Activated T-helper 2 cell treated with anti-CD3 and anti-CD28 coated beads, Interferon-gamma antibody, Interleukin-2, Interleukin-4, amounts not matched to agents 10 μg/mL and 5 μg/mL and 100 μg/mL, durations not matched to agents 14 hours and 24 hours and 36 hours (primary cell): ENCODE data around the gene ZNF500. TPM values are rescaled to one million over a fixed set of nuclear protein-coding genes. Genes with fewer than 3 reads are reported as not detected.

Experiments
- DNase-seq: peaks from one replicate; pipeline ENCODE4 v3.0.0; 2021; ENCODE audit warnings: low spot score
- H3K27ac Mint-ChIP-seq: one replicate; pipeline ENCODE4 v1.8.0; 2021; ENCODE audit warnings: mixed read lengths
- H3K27me3 Mint-ChIP-seq: one replicate; pipeline ENCODE4 v1.8.0; 2021; ENCODE audit warnings: low read depth, mixed read lengths
- H3K36me3 Mint-ChIP-seq: one replicate; pipeline ENCODE4 v1.8.0; 2021; ENCODE audit warnings: low read depth, mixed read lengths
- H3K4me1 Mint-ChIP-seq: one replicate; pipeline ENCODE4 v1.8.0; 2021; ENCODE audit warnings: low read depth, mixed read lengths
- H3K4me3 Mint-ChIP-seq: one replicate; pipeline ENCODE4 v1.8.0; 2021; ENCODE audit warnings: low read depth, mild to moderate bottlenecking, moderate library complexity, mixed read lengths
- H3K9me3 Mint-ChIP-seq: one replicate; pipeline ENCODE4 v1.8.0; 2021; ENCODE audit warnings: mixed read lengths
- intact Hi-C: fragments of 100-400 bp; cut with micrococcal nuclease; formaldehyde crosslinking; loops from one replicate; pipeline ENCODE4 v1.15.1; 2023
- total RNA-seq: library from RNA; stranded (reverse); gene quantifications from 2 replicates; pipeline ENCODE4 v1.2.3, GENCODE V29; 2022

Gene ZNF500
- 16.6 and 18.1 TPM in 2 replicates for total RNA-seq

- DNase-seq = peak; percentile 95
- intact Hi-C loops = loop anchor here (1.0 to 5.0 kb wide), 3 partner anchors 33 to 190 kb away; partner anchors contain the start of genes ANKS3, DNAAF8, ROGDI and SEC14L5
- H3K4me3 Mint-ChIP-seq = peak within 1 kb of the TSS; percentile 88
- no peaks in the 10 kb centered on the region for H3K27me3 Mint-ChIP-seq
- peak within 1 kb of the TSS; percentile 84 for H3K27ac Mint-ChIP-seq
- peaks cover 23% of the 10 kb centered on the region for H3K36me3 Mint-ChIP-seq
- H3K4me1 Mint-ChIP-seq = peaks cover 13% of the 10 kb centered on the region
- no peaks in the 10 kb centered on the region for H3K9me3 Mint-ChIP-seq
Observed at GRCh38 chr16:4766875-4767628, at the start of gene ZNF500. Gene ZNF500 (minus strand): TSS chr16:4767162. CDS start chr16:4765978, 1,184 bp downstream.

GRCh38 chr16:4814542-4815173 lies 47.7 kb upstream of the ZNF500 start:
- intact Hi-C loops = no loop called here
- Mint-ChIP-seq H3K36me3 (peaks cover 64% of the 10 kb centered on the region), H3K9me3 (no peaks in the 10 kb centered on the region), H3K27me3 (no peaks in the 10 kb centered on the region), H3K27ac (no peak overlapping the region), H3K4me3 (no peak overlapping the region), H3K4me1 (no peaks in the 10 kb centered on the region)
- no peak for DNase-seq

- intact Hi-C loops = no loop called here
- Mint-ChIP-seq H3K27ac (no peak overlapping the region), H3K4me3 (no peak overlapping the region), H3K9me3 (no peaks in the 10 kb centered on the region), H3K4me1 (no peaks in the 10 kb centered on the region), H3K36me3 (peaks cover 61% of the 10 kb centered on the region), H3K27me3 (no peaks in the 10 kb centered on the region)
- DNase-seq = no peak
Observed at GRCh38 chr16:4814046-4814445, 47.1 kb upstream of the ZNF500 start.

GRCh38 chr16:4813251-4814003 lies 46.5 kb upstream of the ZNF500 start:
- Mint-ChIP-seq H3K27ac (no peak overlapping the region), H3K36me3 (peaks cover 60% of the 10 kb centered on the region), H3K4me1 (no peaks in the 10 kb centered on the region)

GRCh38 chr16:4811773-4812172 lies 44.8 kb upstream of the ZNF500 start:
- intact Hi-C loops = no loop called here
- Mint-ChIP-seq H3K9me3 (no peaks in the 10 kb centered on the region), H3K4me1 (no peaks in the 10 kb centered on the region), H3K36me3 (peaks cover 57% of the 10 kb centered on the region), H3K27me3 (no peaks in the 10 kb centered on the region), H3K27ac (no peak overlapping the region), H3K4me3 (no peak overlapping the region)
- no peak for DNase-seq

More at GRCh38 chr16:4813251-4814003, 46.5 kb upstream of the ZNF500 start:
- Mint-ChIP-seq H3K4me3 (no peak overlapping the region), H3K9me3 (no peaks in the 10 kb centered on the region), H3K27me3 (no peaks in the 10 kb centered on the region)
- DNase-seq = no peak
- intact Hi-C loops = no loop called here

GRCh38 chr16:4811242-4811641 lies 44.3 kb upstream of the ZNF500 start:
- no peak overlapping the region for H3K27ac Mint-ChIP-seq
- H3K36me3 Mint-ChIP-seq = peaks cover 54% of the 10 kb centered on the region
- H3K9me3 Mint-ChIP-seq = no peaks in the 10 kb centered on the region
- DNase-seq = no peak
- intact Hi-C loops = no loop called here
- H3K4me1 Mint-ChIP-seq = no peaks in the 10 kb centered on the region
- no peak overlapping the region for H3K4me3 Mint-ChIP-seq
- H3K27me3 Mint-ChIP-seq = no peaks in the 10 kb centered on the region

DNA sequence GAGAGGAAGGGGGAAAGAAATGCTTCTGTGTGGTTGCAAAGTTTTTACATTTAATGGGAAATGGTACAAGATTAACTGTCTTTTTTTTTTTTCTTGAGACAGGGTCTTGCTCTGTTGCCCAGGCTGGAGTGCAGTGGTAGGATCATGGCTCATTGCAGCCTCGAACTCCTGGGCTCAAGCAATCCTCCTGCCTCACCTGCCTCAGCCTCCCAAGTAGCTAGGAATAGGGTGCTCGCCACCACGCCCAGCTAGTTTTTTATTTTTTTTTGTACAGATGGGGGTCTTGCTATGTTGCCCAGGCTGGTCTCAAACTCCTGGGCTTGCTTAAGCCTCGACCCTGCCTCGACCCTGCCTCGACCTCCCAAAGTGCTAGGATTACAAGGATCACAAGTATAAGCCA lies 39.3 kb upstream of the ZNF500 start:
- intact Hi-C loops = no loop called here
- peaks cover 36% of the 10 kb centered on the region for H3K36me3 Mint-ChIP-seq
- H3K27me3 Mint-ChIP-seq = no peaks in the 10 kb centered on the region

GRCh38 chr16:4805231-4805630 lies 38.3 kb upstream of the ZNF500 start:
- Mint-ChIP-seq H3K27me3 (no peaks in the 10 kb centered on the region), H3K4me3 (no peak overlapping the region), H3K36me3 (peaks cover 32% of the 10 kb centered on the region), H3K4me1 (peaks cover 5% of the 10 kb centered on the region), H3K27ac (no peak overlapping the region), H3K9me3 (no peaks in the 10 kb centered on the region)
- DNase-seq = no peak
- intact Hi-C loops = no loop called here

More for the DNA sequence above, 39.3 kb upstream of the ZNF500 start:
- no peak overlapping the region for H3K27ac Mint-ChIP-seq
- H3K4me1 Mint-ChIP-seq = peaks cover 5% of the 10 kb centered on the region
- H3K9me3 Mint-ChIP-seq = no peaks in the 10 kb centered on the region
- no peak for DNase-seq
- H3K4me3 Mint-ChIP-seq = no peak overlapping the region

DNA sequence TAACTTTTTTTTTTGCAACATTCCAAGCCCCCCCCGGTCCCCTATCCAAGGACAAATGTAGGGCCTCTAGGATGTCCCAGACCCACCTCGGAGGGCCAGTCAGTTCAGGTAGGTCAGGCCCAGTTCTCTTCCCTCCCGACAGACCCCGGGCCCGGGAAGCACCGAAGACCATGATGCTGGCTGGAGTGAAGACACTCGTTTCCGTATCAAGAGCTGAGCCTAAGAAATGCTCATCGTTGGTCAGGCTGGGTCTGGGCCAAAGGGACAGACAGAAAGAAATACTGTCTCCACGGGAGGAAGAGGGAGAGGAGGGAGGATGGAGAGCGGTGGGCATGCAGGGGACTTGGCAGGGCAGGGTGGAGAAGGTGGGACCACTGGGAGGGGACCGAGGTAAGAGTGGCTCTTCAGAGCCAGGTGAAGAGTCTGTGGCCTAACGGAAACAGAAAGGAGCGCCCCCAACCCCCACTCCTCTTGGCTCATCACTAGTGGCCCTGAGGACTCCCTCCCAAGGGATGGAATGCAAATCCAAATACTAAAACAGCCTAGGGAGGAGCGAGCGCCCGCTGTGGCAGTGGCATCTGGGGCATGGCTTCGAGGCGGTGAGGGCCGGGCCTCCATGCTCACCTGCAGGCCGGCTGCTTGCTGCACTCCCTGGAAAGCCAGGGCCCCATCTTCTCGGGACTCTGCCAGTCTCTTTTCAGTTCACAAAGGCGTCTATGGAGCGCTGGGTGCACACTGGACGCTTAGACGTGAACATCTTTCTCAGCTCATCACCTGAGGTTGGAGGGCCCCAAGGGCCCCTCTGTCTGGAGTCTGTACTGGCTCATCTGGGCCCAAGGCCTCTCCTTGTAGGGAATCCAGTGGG lies 37.2 kb upstream of the ZNF500 start:
- DNase-seq = no peak
- intact Hi-C loops = loop anchor here (2.0 kb wide), 2 partner anchors 43 to 69 kb away; partner anchors contain the start of genes ANKS3, DNAAF8, GLYR1 and UBN1
- peaks cover 5% of the 10 kb centered on the region for H3K4me1 Mint-ChIP-seq
- H3K9me3 Mint-ChIP-seq = no peaks in the 10 kb centered on the region
- peaks cover 28% of the 10 kb centered on the region for H3K36me3 Mint-ChIP-seq
- H3K27ac Mint-ChIP-seq = no peak overlapping the region
- H3K27me3 Mint-ChIP-seq = no peaks in the 10 kb centered on the region
- peak overlapping the region; percentile 63 for H3K4me3 Mint-ChIP-seq

- Mint-ChIP-seq H3K27me3 (no peaks in the 10 kb centered on the region), H3K27ac (no peak overlapping the region)
- intact Hi-C loops = loop anchor here (2.0 kb wide), 2 partner anchors 43 to 69 kb away; partner anchors contain the start of genes ANKS3, DNAAF8, GLYR1 and UBN1
Observed at GRCh38 chr16:4803401-4803844, 36.5 kb upstream of the ZNF500 start.

GRCh38 chr16:4802659-4803287 lies 35.8 kb upstream of the ZNF500 start:
- intact Hi-C loops = loop anchor here (1.0 to 2.0 kb wide), 3 partner anchors 35 to 68 kb away; partner anchors contain the start of genes ANKS3, DNAAF8, GLYR1 and UBN1
- Mint-ChIP-seq H3K4me3 (peak overlapping the region; percentile 81), H3K4me1 (peaks cover 5% of the 10 kb centered on the region), H3K27ac (peak overlapping the region; percentile 38), H3K9me3 (no peaks in the 10 kb centered on the region), H3K36me3 (peaks cover 23% of the 10 kb centered on the region), H3K27me3 (no peaks in the 10 kb centered on the region)
- DNase-seq = peak; percentile 88

More at GRCh38 chr16:4803401-4803844, 36.5 kb upstream of the ZNF500 start:
- Mint-ChIP-seq H3K4me1 (peaks cover 5% of the 10 kb centered on the region), H3K36me3 (peaks cover 24% of the 10 kb centered on the region), H3K9me3 (no peaks in the 10 kb centered on the region), H3K4me3 (peak overlapping the region; percentile 81)
- no peak for DNase-seq
